ENCODE measurements around the gene CAVIN3.

Gene CAVIN3

GRCh38 chr11:6320411-6321155 is at the start of gene CAVIN3:
Gene CAVIN3 (minus strand): TSS chr11:6320501. CDS start chr11:6320476, 25 bp downstream.
- peak; percentile 87 for DNase-seq (ENCODE audit: low spot score)

- peak; percentile 25 for DNase-seq (ENCODE audit: low spot score)
Observed at GRCh38 chr11:6365659-6366058, 45.4 kb upstream of the CAVIN3 start.

- peak; percentile 76 for DNase-seq (ENCODE audit: low spot score)
Observed at GRCh38 chr11:6362873-6363678, 42.8 kb upstream of the CAVIN3 start.

GRCh38 chr11:6362185-6362872 is 42.0 kb upstream of the CAVIN3 start:
- no peak for DNase-seq (ENCODE audit: low spot score)

- DNase-seq (ENCODE audit: low spot score) = no peak
Observed at GRCh38 chr11:6360183-6360582, 39.9 kb upstream of the CAVIN3 start.

- peak; percentile 33 for DNase-seq (ENCODE audit: low spot score)
Observed at GRCh38 chr11:6357222-6357621, 36.9 kb upstream of the CAVIN3 start.

- DNase-seq (ENCODE audit: low spot score) = no peak
Observed at GRCh38 chr11:6356503-6357055, 36.3 kb upstream of the CAVIN3 start.

GRCh38 chr11:6354651-6355485 is 34.6 kb upstream of the CAVIN3 start:
- DNase-seq (ENCODE audit: low spot score) = no peak

- DNase-seq (ENCODE audit: low spot score) = peak; percentile 97
Observed at GRCh38 chr11:6353367-6353987, 33.2 kb upstream of the CAVIN3 start.

GRCh38 chr11:6351782-6352382 is 31.6 kb upstream of the CAVIN3 start:
- no peak for DNase-seq (ENCODE audit: low spot score)

- DNase-seq (ENCODE audit: low spot score) = no peak
Observed at GRCh38 chr11:6350486-6350885, 30.2 kb upstream of the CAVIN3 start.

GRCh38 chr11:6350043-6350442 is 29.7 kb upstream of the CAVIN3 start:
- DNase-seq (ENCODE audit: low spot score) = no peak

- DNase-seq (ENCODE audit: low spot score) = peak; percentile 18
Observed at GRCh38 chr11:6345366-6345765, 25.1 kb upstream of the CAVIN3 start.

- DNase-seq (ENCODE audit: low spot score) = no peak
Observed at GRCh38 chr11:6336293-6336692, 16.0 kb upstream of the CAVIN3 start.

GRCh38 chr11:6334806-6335205 is 14.5 kb upstream of the CAVIN3 start:
- DNase-seq (ENCODE audit: low spot score) = no peak

- no peak for DNase-seq (ENCODE audit: low spot score)
Observed at GRCh38 chr11:6333095-6333494, 12.8 kb upstream of the CAVIN3 start.

- DNase-seq (ENCODE audit: low spot score) = no peak
Observed at GRCh38 chr11:6332066-6332465, 11.8 kb upstream of the CAVIN3 start.

GRCh38 chr11:6328321-6328720 is 8.0 kb upstream of the CAVIN3 start:
- no peak for DNase-seq (ENCODE audit: low spot score)

- no peak for DNase-seq (ENCODE audit: low spot score)
Observed at GRCh38 chr11:6327806-6328205, 7.5 kb upstream of the CAVIN3 start.

GRCh38 chr11:6326985-6327384 is 6.7 kb upstream of the CAVIN3 start:
- no peak for DNase-seq (ENCODE audit: low spot score)

- no peak for DNase-seq (ENCODE audit: low spot score)
Observed at GRCh38 chr11:6326303-6326702, 6.0 kb upstream of the CAVIN3 start.
